Measurements from ENCODE around the gene GSTM4. TPM values are rescaled to one million over a fixed set of nuclear protein-coding genes. Genes with fewer than 3 reads are reported as not detected.
"Not testable (repeated sequence)": the region's sequence is repeated elsewhere in the genome, so short reads cannot be mapped to it uniquely, and the experiment has no call there.

GSTM4 gene
- total RNA-seq, 1 donor from 2014 or later = 5.8 TPM

- DNase-seq (ENCODE audit: low read depth) = no peak
Observed at GRCh38 chr1:109664671-109665070, 8.8 kb downstream of the GSTM4 start.

DNA sequence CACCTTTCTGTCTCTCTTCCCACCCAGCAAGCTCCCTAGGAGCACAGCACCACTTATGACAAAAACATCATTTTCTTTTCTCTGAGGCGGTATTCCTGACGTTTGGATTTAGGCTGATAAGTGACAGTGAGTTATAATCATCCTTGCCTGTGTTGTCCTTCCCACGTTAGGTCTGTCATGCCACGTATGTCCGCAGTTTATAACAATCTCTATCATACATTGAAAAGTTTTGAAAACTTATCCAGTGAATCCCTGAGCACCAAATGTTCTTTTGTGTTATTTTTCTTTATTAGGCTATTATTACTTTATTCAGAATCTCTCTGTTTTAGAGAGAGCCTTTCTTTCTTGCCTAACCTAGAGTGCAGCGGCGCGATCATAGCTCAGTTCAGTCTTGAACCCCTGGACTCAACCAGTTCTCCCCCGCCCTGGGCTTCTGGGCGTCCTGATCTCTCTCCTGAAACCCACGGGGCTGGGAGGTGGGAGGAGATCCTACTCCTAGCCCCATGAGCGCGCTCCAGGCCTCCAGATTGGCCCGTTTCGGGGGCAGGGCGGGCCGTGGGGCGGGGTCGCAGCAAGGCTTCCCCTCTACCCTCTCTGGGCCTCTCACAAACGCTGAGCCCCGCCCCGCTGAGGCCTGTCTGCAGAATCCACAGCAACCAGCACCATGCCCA lies 11.7 kb downstream of the GSTM4 start, which contains the start of gene GSTM2:
GSTM2 (plus strand) TSS at position 606 of the 671 bp plus-strand sequence; CDS start at position 665, 59 bp downstream.
- DNase-seq (ENCODE audit: low read depth) = peak; percentile 91

- no peak for DNase-seq (ENCODE audit: low read depth)
Observed at GRCh38 chr1:109668123-109668775, 12.3 kb downstream of the GSTM4 start.

GRCh38 chr1:109669246-109669948 lies 13.5 kb downstream of the GSTM4 start:
- DNase-seq (ENCODE audit: low read depth) = no peak

DNA sequence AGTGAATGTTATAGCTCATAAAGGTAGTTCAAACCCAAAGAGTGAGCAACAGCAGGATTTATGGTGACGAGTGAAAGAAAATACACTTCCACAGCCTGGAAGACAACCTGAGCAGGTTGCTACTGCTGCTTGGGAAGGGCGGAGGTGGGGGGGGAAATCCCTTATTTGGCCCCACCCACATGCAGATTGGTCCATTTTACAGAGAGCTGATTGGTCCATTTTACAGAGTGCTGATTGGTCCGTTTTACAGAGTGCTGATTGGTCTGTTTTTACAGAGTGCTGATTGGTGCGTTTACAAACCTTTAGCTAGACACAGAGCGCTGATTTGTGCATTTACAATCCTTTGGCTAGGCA lies 14.0 kb downstream of the GSTM4 start:
- not testable (repeated sequence) for DNase-seq (ENCODE audit: low read depth)

DNA sequence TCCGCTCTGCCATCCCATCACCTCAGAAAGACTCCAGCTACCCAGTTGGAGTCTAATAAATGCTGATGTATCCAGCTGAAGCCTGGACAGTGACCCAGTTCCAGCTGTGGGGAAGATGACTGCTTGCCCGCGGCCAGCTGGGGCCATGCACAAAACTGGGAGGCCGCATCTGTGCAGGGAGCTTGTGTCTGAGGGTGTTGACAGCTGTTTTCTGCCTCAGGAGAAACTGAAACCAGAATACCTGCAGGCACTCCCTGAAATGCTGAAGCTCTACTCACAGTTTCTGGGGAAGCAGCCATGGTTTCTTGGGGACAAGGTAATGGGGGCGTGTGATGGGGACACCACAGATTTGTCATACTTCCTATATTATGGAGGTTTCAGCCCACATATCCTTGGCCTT lies 15.2 kb downstream of the GSTM4 start:
- DNase-seq (ENCODE audit: low read depth) = no peak

DNA sequence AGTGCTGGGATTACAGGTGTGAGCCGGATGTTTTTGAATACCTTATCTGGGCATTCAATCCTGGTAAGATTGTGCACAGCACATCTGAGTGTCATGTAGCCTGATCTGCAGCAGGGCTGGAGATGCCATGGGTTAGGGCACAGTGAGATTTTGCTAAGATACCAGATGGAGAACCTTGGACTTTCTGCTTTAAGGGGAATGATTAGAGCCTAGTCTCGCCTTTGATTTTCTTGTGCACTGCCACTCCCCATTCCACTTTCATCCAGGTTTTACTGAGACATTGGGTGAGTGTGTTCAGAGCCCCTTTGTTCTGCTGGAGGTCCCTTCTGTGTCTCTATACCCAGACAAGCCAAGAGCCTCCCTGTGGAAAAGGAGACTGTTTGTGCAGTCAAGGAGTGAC lies 18.0 kb downstream of the GSTM4 start:
- DNase-seq (ENCODE audit: low read depth) = not testable (repeated sequence)

DNA sequence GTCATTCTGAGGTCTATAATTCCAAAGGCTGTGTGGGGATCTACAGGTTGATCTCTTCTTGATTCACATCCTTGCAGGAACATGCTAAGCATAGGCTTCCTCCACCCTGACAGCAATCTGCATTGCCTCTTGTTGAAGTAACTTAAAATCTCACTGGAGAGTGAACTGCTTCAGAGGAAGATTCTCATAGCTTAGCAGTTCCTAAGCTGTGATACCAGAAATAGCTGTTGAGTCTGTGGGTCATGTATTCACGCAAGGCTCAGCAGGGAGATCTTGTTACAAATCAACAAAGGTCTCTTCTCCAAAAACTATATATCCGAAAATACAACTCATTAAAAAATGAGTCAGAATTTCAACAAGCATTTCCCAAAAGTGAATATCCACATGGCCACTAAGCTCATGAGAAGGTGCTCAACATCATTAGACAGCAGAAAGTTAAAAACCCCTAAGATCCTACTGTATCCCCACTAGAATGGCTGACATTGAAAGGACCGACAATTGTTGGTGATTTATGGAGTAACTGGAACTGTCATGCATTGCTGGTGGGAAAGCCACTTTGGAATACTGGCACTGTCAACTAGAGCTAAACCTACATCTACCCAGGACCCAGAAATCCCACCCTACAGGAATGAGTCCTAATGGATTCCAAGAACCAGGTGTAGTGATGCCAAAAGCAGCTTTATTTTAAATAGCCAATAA lies 20.9 kb downstream of the GSTM4 start:
- DNase-seq (ENCODE audit: low read depth) = peak; percentile 54

GRCh38 chr1:109677459-109677858 lies 21.6 kb downstream of the GSTM4 start:
- no peak for DNase-seq (ENCODE audit: low read depth)

- not testable (repeated sequence) for DNase-seq (ENCODE audit: low read depth)
Observed at GRCh38 chr1:109678637-109679036, 22.7 kb downstream of the GSTM4 start.

GRCh38 chr1:109684777-109685176 lies 28.9 kb downstream of the GSTM4 start:
- DNase-seq (ENCODE audit: low read depth) = not testable (repeated sequence)

DNA sequence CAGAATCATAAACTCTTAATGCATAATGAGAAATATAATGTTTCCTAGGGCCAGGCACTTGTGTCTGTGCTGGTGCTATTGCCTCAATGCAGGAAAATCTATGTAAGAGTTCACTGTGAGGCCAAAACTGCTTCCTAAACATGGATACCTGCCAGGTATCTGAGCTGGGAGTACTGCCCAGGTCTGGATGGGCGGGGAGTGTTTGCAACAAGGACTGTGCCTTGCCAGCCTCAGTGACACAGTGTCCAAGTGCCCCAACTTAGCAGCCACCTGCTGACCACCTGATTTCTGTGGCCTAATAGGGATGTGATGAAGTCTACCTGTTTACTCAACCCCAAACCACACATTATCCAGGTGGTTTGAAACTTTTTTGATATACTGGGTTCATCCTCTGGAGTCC lies 29.5 kb downstream of the GSTM4 start:
- DNase-seq (ENCODE audit: low read depth) = not testable (repeated sequence)

DNA sequence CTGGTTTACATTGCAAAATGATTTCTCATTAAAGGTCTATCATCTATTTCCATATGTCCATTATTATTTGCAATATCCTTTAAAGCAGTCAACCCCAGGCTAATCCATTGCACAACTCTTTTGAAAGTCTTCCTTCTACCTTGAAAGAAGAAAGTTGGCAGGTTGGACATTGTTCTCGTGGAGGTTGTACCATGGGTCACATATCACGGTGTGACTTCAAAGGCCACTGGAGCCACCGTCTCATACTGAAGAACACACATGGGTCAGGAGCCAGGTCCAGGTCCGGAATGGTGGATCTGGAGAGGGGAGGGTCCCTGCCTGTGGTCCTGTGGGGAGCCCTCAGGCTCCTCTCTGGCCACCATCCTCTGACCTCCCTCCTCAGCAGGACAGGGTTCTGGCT lies 30.0 kb downstream of the GSTM4 start:
- DNase-seq (ENCODE audit: low read depth) = not testable (repeated sequence)

DNA sequence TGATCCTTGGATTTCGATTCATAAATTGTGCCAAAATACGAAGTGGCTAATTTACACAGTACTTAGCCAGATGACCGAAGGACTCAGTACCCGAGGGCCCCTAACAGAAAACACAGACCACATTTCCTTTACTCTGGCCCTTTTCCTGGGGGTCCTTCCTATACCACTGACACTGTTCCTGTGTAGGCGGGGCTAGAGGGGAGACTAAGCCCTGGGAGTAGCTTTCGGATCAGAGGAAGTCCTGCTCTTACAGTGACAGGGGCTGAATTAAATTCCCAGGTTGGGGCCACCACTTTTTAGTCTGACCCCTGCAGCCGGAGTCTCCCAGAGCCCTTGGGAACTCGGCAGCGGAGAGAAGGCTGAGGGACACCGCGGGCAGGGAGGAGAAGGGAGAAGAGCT lies 31.2 kb downstream of the GSTM4 start:
- DNase-seq (ENCODE audit: low read depth) = not testable (repeated sequence)

- peak; percentile 5 for DNase-seq (ENCODE audit: low read depth)
Observed at GRCh38 chr1:109687641-109688499, 32.0 kb downstream of the GSTM4 start, which contains the start of gene GSTM1. GSTM1 (plus strand) TSS chr1:109687817; CDS start chr1:109687874, 57 bp downstream.

GRCh38 chr1:109689844-109690405 lies 34.0 kb downstream of the GSTM4 start:
- peak; percentile 8 for DNase-seq (ENCODE audit: low read depth)

DNA sequence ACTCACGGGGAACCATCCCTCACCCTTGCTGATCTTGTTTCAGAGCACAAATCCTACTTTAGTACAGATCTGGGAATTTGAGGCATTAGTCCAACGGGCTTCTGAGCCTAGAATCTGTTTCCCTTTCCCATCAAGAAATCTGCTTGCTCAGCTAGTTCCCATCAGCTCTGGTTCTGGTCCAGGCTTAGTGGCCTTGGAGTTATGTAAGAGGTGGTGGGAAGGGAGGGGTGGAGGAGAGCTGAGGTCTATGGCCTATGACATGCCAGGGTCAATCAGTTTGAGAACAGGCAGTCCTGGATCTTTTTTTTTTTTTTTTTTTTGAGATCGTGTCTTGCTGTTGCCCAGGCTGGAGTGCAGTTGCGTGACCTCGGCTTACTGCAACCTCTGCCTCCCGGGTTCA lies 35.9 kb downstream of the GSTM4 start:
- no peak for DNase-seq (ENCODE audit: low read depth)

- DNase-seq (ENCODE audit: low read depth) = not testable (repeated sequence)
Observed at GRCh38 chr1:109694400-109694799, 38.5 kb downstream of the GSTM4 start.

DNA sequence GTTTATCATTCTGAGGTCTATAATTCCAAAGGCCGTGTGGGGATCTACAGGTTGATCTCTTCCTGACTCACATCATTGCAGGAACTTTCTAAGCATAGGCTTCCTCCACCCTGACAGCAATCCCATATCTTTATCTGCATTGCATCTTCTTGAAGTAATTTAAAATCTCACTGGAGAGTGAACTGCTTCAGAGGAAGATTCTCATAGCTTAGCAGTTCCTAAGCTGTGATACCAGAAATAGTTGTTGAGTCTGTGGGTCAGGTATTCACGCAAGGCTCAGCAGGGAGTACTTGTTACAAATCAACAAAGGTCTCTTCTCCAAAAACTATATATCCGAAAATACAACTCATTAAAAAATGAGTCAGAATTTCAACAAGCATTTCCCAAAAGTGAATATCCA lies 39.2 kb downstream of the GSTM4 start:
- DNase-seq (ENCODE audit: low read depth) = not testable (repeated sequence)

DNA sequence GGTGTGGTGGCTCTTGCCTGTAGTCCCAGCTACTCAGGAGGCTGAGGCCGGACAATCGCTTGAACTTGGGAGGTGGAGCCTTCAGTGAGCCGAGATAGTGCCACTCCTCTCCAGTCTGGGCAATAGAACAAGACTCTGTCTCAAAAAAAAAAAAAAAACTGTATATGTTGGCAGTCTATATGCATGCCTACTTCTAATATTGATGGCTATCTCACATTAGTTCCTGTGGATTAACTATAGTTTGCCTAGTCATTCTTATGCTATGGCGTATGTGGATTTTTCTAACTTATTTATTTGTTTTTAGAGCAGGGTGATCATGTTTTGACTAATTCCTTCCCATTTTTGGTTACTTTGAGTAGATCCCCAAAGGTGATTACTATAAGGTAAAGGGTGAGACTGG lies 41.2 kb downstream of the GSTM4 start:
- no peak for DNase-seq (ENCODE audit: low read depth)

All from myocyte (in vitro differentiated cells).